Stomach (tissue), 4 donors: ENCODE measurements around the gene GNG3.

Experiments used
- CTCF ChIP-seq, 7 experiments: fragments of 450-650 bp in 4 of 7; fragments of 200-600 bp in 3 of 7; sonication (generic) in 3 of 7; IDR thresholded peaks; one replicate each; pipeline ENCODE4 v1.5.1; 2016 to 2019; ENCODE audit warnings: antibody characterized with exemption in 7 of 7, control low read depth in 2 of 7, mild to moderate bottlenecking in 1 of 7
- EP300 ChIP-seq: sonication (generic); formaldehyde crosslinking; IDR thresholded peaks from one replicate; pipeline ENCODE4 v1.6.1; 2017; ENCODE audit warnings: antibody characterized with exemption
- POLR2A ChIP-seq, 4 donors: fragments of 450-650 bp; IDR thresholded peaks; one replicate each; pipeline ENCODE4 v1.6.1; 2016; ENCODE audit warnings: antibody characterized with exemption in 4 of 4, control low read depth in 2 of 4, mild to moderate bottlenecking in 1 of 4, moderate library complexity in 1 of 4
- POLR2AphosphoS5 ChIP-seq, 3 donors: sonication (generic); formaldehyde crosslinking; IDR thresholded peaks; one replicate each; pipeline ENCODE4 v1.6.1; 2016; ENCODE audit warnings: antibody characterized with exemption in 3 of 3

GRCh38 chr11:62707277-62707861 lies at the start of gene GNG3, which contains the start of gene BSCL2:
- TF ChIP-seq CTCF (IDR thresholded peaks at IDR 0.05) (no peak), POLR2A (IDR thresholded peaks at IDR 0.05) (no peak), EP300 (no peak), POLR2AphosphoS5 (IDR thresholded peaks at IDR 0.05) (no peak)
